Right atrium auricular region (tissue), 2 donors: ENCODE results near the gene TNS3. TPM values are rescaled to one million over a fixed set of nuclear protein-coding genes. Genes with fewer than 3 reads are reported as not detected.
A peak's percentile ranks its signal among the peaks of the same experiment; 100 is the strongest.

Source experiments
- DNase-seq: peaks from one replicate; pipeline ENCODE4 v3.0.0-alpha.2; 2019; ENCODE audit warnings: low spot score
- H3K27ac ChIP-seq, 2 donors: fragments of 200-600 bp; sonication (generic); 1 replicate in 1 of 2; 2 replicates in 1 of 2; pipeline ENCODE4 v1.5.1; 2016 to 2019
- H3K27me3 ChIP-seq, 2 donors: fragments of 200-600 bp; sonication (generic); one replicate each; pipeline versions ENCODE4 v1.5.1 to v1.6.0; 2017 to 2019
- H3K36me3 ChIP-seq: fragments of 200-600 bp; sonication (generic); one replicate; pipeline ENCODE4 v1.5.1; 2016
- H3K4me1 ChIP-seq, 2 donors: fragments of 200-600 bp; sonication (generic); one replicate each; pipeline versions ENCODE4 v1.5.1 to v1.6.0; 2017 to 2019
- H3K4me3 ChIP-seq, 2 donors: fragments of 200-600 bp; sonication (generic); 1 replicate in 1 of 2; 2 replicates in 1 of 2; pipeline ENCODE4 v1.5.1; 2017 to 2019; ENCODE audit warnings: mild to moderate bottlenecking in 1 of 2, moderate library complexity in 1 of 2
- H3K9me3 ChIP-seq, 2 donors: fragments of 200-600 bp; sonication (generic); one replicate each; pipeline ENCODE4 v1.5.1; 2019
- CTCF ChIP-seq, 2 donors: fragments of 200-600 bp; sonication (generic); IDR thresholded peaks; one replicate each; pipeline ENCODE4 v1.5.1; 2019; ENCODE audit warnings: antibody characterized with exemption in 2 of 2
- total RNA-seq, 2 donors: library from RNA; depleted of rRNA; stranded (reverse); fragments of >200 nt; gene quantifications; one replicate each; pipeline ENCODE4 v1.1.0, GENCODE V29; 2016

Gene TNS3
- total RNA-seq, 2 donors from 2014 or later, result 39.7 to 44.4 TPM

GRCh38 chr7:47282790-47283496 is 299.0 kb downstream of the TNS3 start:
- TF ChIP-seq CTCF (IDR thresholded peaks at IDR 0.05), result no peak
- no peak for DNase-seq
- Histone ChIP-seq H3K27ac (no peak overlapping the region), H3K36me3 (peaks cover 75% of the 10 kb centered on the region), H3K4me1 (peaks cover 0 to 12% of the 10 kb centered on the region in 2 donors), H3K4me3 (no peak overlapping the region), H3K9me3 (no peaks in the 10 kb centered on the region), H3K27me3 (no peaks in the 10 kb centered on the region)

GRCh38 chr7:47281966-47282643 is 299.8 kb downstream of the TNS3 start:
- no peaks in the 10 kb centered on the region for H3K27me3 ChIP-seq

GRCh38 chr7:47281161-47281560 is 300.8 kb downstream of the TNS3 start:
- TF ChIP-seq CTCF (IDR thresholded peaks at IDR 0.05), result no peak
- Histone ChIP-seq H3K27ac (no peak overlapping the region), H3K9me3 (no peaks in the 10 kb centered on the region), H3K27me3 (no peaks in the 10 kb centered on the region), H3K4me3 (no peak overlapping the region), H3K4me1 (peaks cover 0 to 8% of the 10 kb centered on the region in 2 donors), H3K36me3 (peaks cover 88% of the 10 kb centered on the region)
- DNase-seq, result no peak

More at GRCh38 chr7:47281966-47282643, 299.8 kb downstream of the TNS3 start:
- Histone ChIP-seq H3K9me3 (no peaks in the 10 kb centered on the region), H3K27ac (no peak overlapping the region), H3K4me3 (no peak overlapping the region), H3K36me3 (peaks cover 78% of the 10 kb centered on the region), H3K4me1 (peaks cover 0 to 12% of the 10 kb centered on the region in 2 donors)
- peak; percentile 51 for DNase-seq
- no peak for TF ChIP-seq CTCF (IDR thresholded peaks at IDR 0.05)

GRCh38 chr7:47280114-47280513 is 301.8 kb downstream of the TNS3 start:
- no peak for DNase-seq
- H3K4me1 ChIP-seq, result no peaks in the 10 kb centered on the region
- TF ChIP-seq CTCF (IDR thresholded peaks at IDR 0.05), result no peak
- H3K36me3 ChIP-seq, result peaks cover 83% of the 10 kb centered on the region
- no peak overlapping the region for H3K4me3 ChIP-seq
- no peak overlapping the region for H3K27ac ChIP-seq
- no peaks in the 10 kb centered on the region for H3K9me3 ChIP-seq
- H3K27me3 ChIP-seq, result no peaks in the 10 kb centered on the region

- Histone ChIP-seq H3K27me3 (no peaks in the 10 kb centered on the region), H3K27ac (no peak overlapping the region)
- TF ChIP-seq CTCF (IDR thresholded peaks at IDR 0.05), result no peak
These were observed 303.9 kb downstream of the TNS3 start for GRCh38 chr7:47278043-47278442.

More at GRCh38 chr7:47278043-47278442, 303.9 kb downstream of the TNS3 start:
- DNase-seq, result no peak
- no peak overlapping the region for H3K4me3 ChIP-seq
- peaks cover 62% of the 10 kb centered on the region for H3K36me3 ChIP-seq
- H3K9me3 ChIP-seq, result no peaks in the 10 kb centered on the region
- no peaks in the 10 kb centered on the region for H3K4me1 ChIP-seq
